Vagina (tissue), 2 donors: ENCODE results near the gene CRY2.

ENCODE experiments used
- CTCF ChIP-seq, 3 experiments: fragments of 450-650 bp in 2 of 3; fragments of 200-600 bp in 1 of 3; sonication (generic) in 1 of 3; IDR thresholded peaks; one replicate each; pipeline ENCODE4 v1.5.1; 2017 to 2019; ENCODE audit warnings: antibody characterized with exemption in 3 of 3, mild to moderate bottlenecking in 2 of 3, moderate library complexity in 2 of 3
- POLR2A ChIP-seq, 2 donors: fragments of 450-650 bp; IDR thresholded peaks; one replicate each; pipeline ENCODE4 v1.6.1; 2017; ENCODE audit warnings: antibody characterized with exemption in 2 of 2, mild to moderate bottlenecking in 2 of 2, moderate library complexity in 2 of 2
- POLR2AphosphoS5 ChIP-seq, 2 donors: sonication (generic); formaldehyde crosslinking; IDR thresholded peaks; one replicate each; pipeline ENCODE4 v1.9.0; 2017; ENCODE audit warnings: antibody characterized with exemption in 2 of 2, mild to moderate bottlenecking in 2 of 2, low read depth in 1 of 2; ENCODE audit not compliant: insufficient read depth in 1 of 2

DNA sequence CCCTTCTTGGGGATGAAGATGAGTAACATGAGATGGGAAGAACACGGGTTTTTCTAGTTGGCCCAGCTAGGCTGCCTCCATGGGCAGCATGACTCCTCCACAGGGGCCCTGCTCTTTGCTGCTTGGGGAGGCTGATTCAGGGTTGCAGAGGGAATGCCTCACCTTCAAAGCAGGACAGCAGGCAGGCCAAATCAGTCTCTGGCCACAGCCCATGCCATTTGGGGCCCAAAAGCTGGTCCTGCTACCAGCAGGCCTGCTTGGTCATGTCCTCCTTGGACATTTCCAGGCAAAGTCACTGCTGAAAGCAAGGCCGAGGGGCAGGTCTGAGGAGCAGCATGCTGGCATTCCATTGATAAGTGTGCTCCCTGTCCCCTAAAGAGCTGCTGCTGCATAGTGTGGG lies 24.4 kb downstream of the CRY2 start:
- TF ChIP-seq CTCF (IDR thresholded peaks at IDR 0.05): no peak
- TF ChIP-seq POLR2A (IDR thresholded peaks at IDR 0.05): no peak
- no peak for TF ChIP-seq POLR2AphosphoS5 (IDR thresholded peaks at IDR 0.05; ENCODE audit: insufficient read depth in 1 of 2, low read depth in 1 of 2)
